ENCODE data around the gene C2orf92. TPM values are rescaled to one million over a fixed set of nuclear protein-coding genes. Genes with fewer than 3 reads are reported as not detected.
"Not testable (repeated sequence)": the region's sequence is repeated elsewhere in the genome, so short reads cannot be mapped to it uniquely, and the experiment has no call there.

The C2orf92 gene
- total RNA-seq, 1 experiment from 2014 or later: 5.9 TPM

GRCh38 chr2:97662386-97662894 is 7.1 kb upstream of the C2orf92 start:
- Histone ChIP-seq H2AFZ (ENCODE audit: low read length) (no peak overlapping the region), H3K4me1 (ENCODE audit: low read length) (peaks cover 21% of the 10 kb centered on the region), H3K9me3 (ENCODE audit: low read length) (no peaks in the 10 kb centered on the region), H3K4me3 (ENCODE audit: low read length) (peak overlapping the region; percentile 86), H3K79me2 (ENCODE audit: low read length) (peaks cover 31% of the 10 kb centered on the region), H3K27ac (ENCODE audit: low read length) (peak overlapping the region; percentile 65), H4K20me1 (ENCODE audit: insufficient read depth, low read depth, low read length) (no peaks in the 10 kb centered on the region), H3K36me3 (ENCODE audit: insufficient read depth, low read length) (no peaks in the 10 kb centered on the region), H3K27me3 (ENCODE audit: low read length) (no peaks in the 10 kb centered on the region), H3K9ac (ENCODE audit: low read length) (peak overlapping the region; percentile 80), H3K4me2 (ENCODE audit: low read depth, low read length, poor library complexity, severe bottlenecking) (peak overlapping the region; percentile 83), H3K9me2 (replicated peaks; ENCODE audit: insufficient read depth, low read length) (no peaks in the 10 kb centered on the region)
- DNase-seq: peak; percentile 74

DNA sequence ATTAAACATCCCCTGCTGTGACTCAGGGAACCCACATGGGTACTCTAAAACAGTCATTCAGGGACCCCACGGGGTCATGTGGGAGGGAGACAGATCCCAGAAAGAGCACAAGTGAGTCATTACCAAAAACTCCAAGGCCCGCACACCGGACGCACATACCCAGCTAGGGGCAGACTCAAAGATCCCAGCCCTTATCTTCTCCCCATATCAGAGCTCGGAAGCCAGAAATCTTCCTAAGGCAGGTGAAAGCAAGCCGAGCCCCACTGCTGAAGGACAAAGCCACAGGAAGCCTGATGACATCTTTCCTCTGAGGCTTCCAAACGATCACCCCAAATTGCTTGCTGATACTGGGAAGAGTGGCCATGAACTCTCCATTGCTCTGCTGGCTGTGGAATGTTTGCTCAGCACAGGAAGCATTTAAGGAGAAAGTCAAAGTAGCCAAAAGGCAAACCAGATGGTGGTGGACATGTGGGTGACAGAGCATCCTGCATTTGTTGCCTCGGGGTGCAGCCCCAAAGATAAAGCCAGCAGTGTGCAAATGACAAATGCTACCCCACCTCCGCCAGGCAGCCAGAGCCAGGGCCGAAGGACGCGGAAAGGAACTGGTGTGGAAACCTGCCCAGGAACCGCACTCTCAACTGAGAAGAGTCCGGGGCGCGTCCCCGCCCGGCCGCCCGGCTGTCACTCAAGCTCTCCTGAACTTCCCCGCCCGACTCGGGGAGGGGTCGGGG is 6.5 kb upstream of the C2orf92 start:
- no peaks in the 10 kb centered on the region for H3K36me3 ChIP-seq (ENCODE audit: insufficient read depth, low read length)
- 0 out of 2 replicates have a peak overlapping the region, but pooled peaks have one; percentile 19 for H2AFZ ChIP-seq (ENCODE audit: low read length)
- H3K9me2 ChIP-seq (replicated peaks; ENCODE audit: insufficient read depth, low read length): no peaks in the 10 kb centered on the region
- H3K9ac ChIP-seq (ENCODE audit: low read length): peak overlapping the region; percentile 80
- peaks cover 21% of the 10 kb centered on the region for H3K4me1 ChIP-seq (ENCODE audit: low read length)
- peak overlapping the region; percentile 65 for H3K27ac ChIP-seq (ENCODE audit: low read length)
- peak overlapping the region; percentile 83 for H3K4me2 ChIP-seq (ENCODE audit: low read depth, low read length, poor library complexity, severe bottlenecking)
- peaks cover 31% of the 10 kb centered on the region for H3K79me2 ChIP-seq (ENCODE audit: low read length)
- peak; percentile 88 for DNase-seq
- no peaks in the 10 kb centered on the region for H3K27me3 ChIP-seq (ENCODE audit: low read length)
- H4K20me1 ChIP-seq (ENCODE audit: insufficient read depth, low read depth, low read length): no peaks in the 10 kb centered on the region
- no peaks in the 10 kb centered on the region for H3K9me3 ChIP-seq (ENCODE audit: low read length)
- peak overlapping the region; percentile 86 for H3K4me3 ChIP-seq (ENCODE audit: low read length)

- Histone ChIP-seq H3K4me3 (ENCODE audit: low read length) (peak overlapping the region; percentile 86), H4K20me1 (ENCODE audit: insufficient read depth, low read depth, low read length) (no peaks in the 10 kb centered on the region)
- DNase-seq: no peak
Observed at GRCh38 chr2:97663626-97663961, 5.9 kb upstream of the C2orf92 start.

GRCh38 chr2:97663962-97664635 is 5.4 kb upstream of the C2orf92 start, which contains the start of gene ACTR1B:
TSS of gene ACTR1B (minus strand) at chr2:97664044. CDS start at chr2:97663890, 154 bp downstream.
- Histone ChIP-seq H3K4me3 (ENCODE audit: low read length) (peak within 1 kb of the TSS; percentile 86), H3K9me2 (replicated peaks; ENCODE audit: insufficient read depth, low read length) (no peaks in the 10 kb centered on the region), H3K27me3 (ENCODE audit: low read length) (no peaks in the 10 kb centered on the region), H3K4me1 (ENCODE audit: low read length) (peaks cover 21% of the 10 kb centered on the region), H3K9ac (ENCODE audit: low read length) (peak within 1 kb of the TSS; percentile 85), H3K27ac (ENCODE audit: low read length) (peak within 1 kb of the TSS; percentile 65), H4K20me1 (ENCODE audit: insufficient read depth, low read depth, low read length) (no peaks in the 10 kb centered on the region), H3K4me2 (ENCODE audit: low read depth, low read length, poor library complexity, severe bottlenecking) (peak within 1 kb of the TSS; percentile 83), H3K79me2 (ENCODE audit: low read length) (peaks cover 31% of the 10 kb centered on the region), H3K9me3 (ENCODE audit: low read length) (no peaks in the 10 kb centered on the region), H2AFZ (ENCODE audit: low read length) (peak within 1 kb of the TSS; percentile 96), H3K36me3 (ENCODE audit: insufficient read depth, low read length) (no peaks in the 10 kb centered on the region)
- DNase-seq: peak; percentile 99

More at GRCh38 chr2:97663626-97663961, 5.9 kb upstream of the C2orf92 start:
- Histone ChIP-seq H3K9ac (ENCODE audit: low read length) (peak overlapping the region; percentile 80), H3K4me1 (ENCODE audit: low read length) (peaks cover 21% of the 10 kb centered on the region), H3K9me3 (ENCODE audit: low read length) (no peaks in the 10 kb centered on the region), H3K36me3 (ENCODE audit: insufficient read depth, low read length) (no peaks in the 10 kb centered on the region), H3K27ac (ENCODE audit: low read length) (peak overlapping the region; percentile 65), H3K27me3 (ENCODE audit: low read length) (no peaks in the 10 kb centered on the region), H3K4me2 (ENCODE audit: low read depth, low read length, poor library complexity, severe bottlenecking) (peak overlapping the region; percentile 83), H3K9me2 (replicated peaks; ENCODE audit: insufficient read depth, low read length) (no peaks in the 10 kb centered on the region), H3K79me2 (ENCODE audit: low read length) (peaks cover 31% of the 10 kb centered on the region), H2AFZ (ENCODE audit: low read length) (0 out of 2 replicates have a peak overlapping the region, but pooled peaks have one; percentile 19)

DNA sequence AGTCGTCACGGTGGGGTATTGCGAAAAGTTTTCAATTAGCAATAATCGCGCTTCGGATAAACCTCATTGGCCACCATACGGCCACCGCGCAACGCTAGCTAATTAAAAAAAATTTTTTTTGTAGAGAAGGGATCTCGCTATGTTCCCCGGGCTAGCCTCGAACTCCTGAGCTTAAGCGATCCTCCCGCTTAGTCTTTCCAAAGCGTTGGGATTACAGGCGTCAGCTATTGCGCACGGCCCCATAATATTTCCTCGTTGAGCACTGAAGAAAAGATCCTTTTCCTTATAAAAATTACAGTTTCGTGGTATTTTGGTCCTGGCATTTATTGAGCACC is 4.9 kb upstream of the C2orf92 start:
- H3K9me2 ChIP-seq (replicated peaks; ENCODE audit: insufficient read depth, low read length): no peaks in the 10 kb centered on the region
- peaks cover 21% of the 10 kb centered on the region for H3K4me1 ChIP-seq (ENCODE audit: low read length)
- H3K9ac ChIP-seq (ENCODE audit: low read length): peak overlapping the region; percentile 85
- H3K4me3 ChIP-seq (ENCODE audit: low read length): peak overlapping the region; percentile 71
- peaks cover 31% of the 10 kb centered on the region for H3K79me2 ChIP-seq (ENCODE audit: low read length)
- H3K27me3 ChIP-seq (ENCODE audit: low read length): no peaks in the 10 kb centered on the region
- peak overlapping the region; percentile 55 for H3K27ac ChIP-seq (ENCODE audit: low read length)
- peak overlapping the region; percentile 81 for H3K4me2 ChIP-seq (ENCODE audit: low read depth, low read length, poor library complexity, severe bottlenecking)
- H3K36me3 ChIP-seq (ENCODE audit: insufficient read depth, low read length): no peaks in the 10 kb centered on the region
- peak overlapping the region; percentile 96 for H2AFZ ChIP-seq (ENCODE audit: low read length)
- no peaks in the 10 kb centered on the region for H4K20me1 ChIP-seq (ENCODE audit: insufficient read depth, low read depth, low read length)
- no peaks in the 10 kb centered on the region for H3K9me3 ChIP-seq (ENCODE audit: low read length)
- no peak for DNase-seq

DNA sequence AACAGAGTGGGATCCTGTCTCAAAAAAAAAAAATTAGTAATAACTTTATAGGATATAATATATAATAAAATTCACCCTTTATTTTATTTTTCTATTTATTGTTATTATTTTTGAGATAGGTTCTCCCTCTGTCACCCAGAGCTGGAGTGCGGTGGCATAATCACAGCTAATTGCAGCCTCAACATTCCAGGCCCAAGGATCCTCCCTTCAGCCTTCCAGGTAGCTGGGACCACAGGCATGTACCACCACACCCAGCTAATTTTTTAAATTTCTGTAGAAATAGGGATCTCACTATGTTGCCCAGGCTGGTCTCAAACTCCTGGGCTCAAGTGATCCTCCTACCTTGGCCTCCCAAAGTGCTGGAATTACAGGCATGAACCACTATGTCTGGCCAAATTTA is 958 bp downstream of the C2orf92 start:
- H3K9ac ChIP-seq (ENCODE audit: low read length): no peak overlapping the region
- no peaks in the 10 kb centered on the region for H3K27me3 ChIP-seq (ENCODE audit: low read length)
- H3K9me2 ChIP-seq (replicated peaks; ENCODE audit: insufficient read depth, low read length): no peaks in the 10 kb centered on the region

DNA sequence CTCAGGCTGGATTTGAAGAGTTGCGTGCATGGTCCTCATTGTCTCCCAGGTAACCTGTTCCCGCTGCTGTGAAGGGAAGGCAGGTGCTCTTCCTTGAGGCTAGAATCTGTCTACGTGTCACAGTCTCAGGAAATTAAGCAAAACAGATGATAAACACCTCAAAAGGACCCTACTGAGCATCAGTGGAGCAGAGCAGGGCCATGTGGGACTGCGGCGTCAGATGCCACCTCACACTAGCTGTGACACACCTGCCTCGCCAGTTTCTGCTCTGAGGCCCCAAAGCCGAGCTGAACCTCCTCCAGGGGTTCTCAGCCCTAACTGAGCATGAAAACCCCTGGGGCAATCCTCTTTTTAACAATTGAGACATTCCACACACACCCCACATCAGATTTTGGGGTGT is 2.0 kb downstream of the C2orf92 start:
- H3K27me3 ChIP-seq (ENCODE audit: low read length): no peaks in the 10 kb centered on the region
- no peaks in the 10 kb centered on the region for H3K9me3 ChIP-seq (ENCODE audit: low read length)
- no peak overlapping the region for H3K27ac ChIP-seq (ENCODE audit: low read length)
- H3K9me2 ChIP-seq (replicated peaks; ENCODE audit: insufficient read depth, low read length): no peaks in the 10 kb centered on the region
- H3K79me2 ChIP-seq (ENCODE audit: low read length): no peaks in the 10 kb centered on the region
- no peak overlapping the region for H2AFZ ChIP-seq (ENCODE audit: low read length)
- H3K4me1 ChIP-seq (ENCODE audit: low read length): peaks cover 10% of the 10 kb centered on the region
- no peak for DNase-seq
- no peak overlapping the region for H3K9ac ChIP-seq (ENCODE audit: low read length)
- no peaks in the 10 kb centered on the region for H3K36me3 ChIP-seq (ENCODE audit: insufficient read depth, low read length)
- H3K4me3 ChIP-seq (ENCODE audit: low read length): no peak overlapping the region
- no peaks in the 10 kb centered on the region for H4K20me1 ChIP-seq (ENCODE audit: insufficient read depth, low read depth, low read length)
- H3K4me2 ChIP-seq (ENCODE audit: low read depth, low read length, poor library complexity, severe bottlenecking): no peak overlapping the region

More for the DNA sequence above, 958 bp downstream of the C2orf92 start:
- Histone ChIP-seq H3K4me1 (ENCODE audit: low read length) (peaks cover 10% of the 10 kb centered on the region), H3K79me2 (ENCODE audit: low read length) (no peaks in the 10 kb centered on the region), H3K27ac (ENCODE audit: low read length) (no peak overlapping the region), H4K20me1 (ENCODE audit: insufficient read depth, low read depth, low read length) (no peaks in the 10 kb centered on the region), H3K36me3 (ENCODE audit: insufficient read depth, low read length) (no peaks in the 10 kb centered on the region), H3K4me3 (ENCODE audit: low read length) (no peak overlapping the region), H3K9me3 (ENCODE audit: low read length) (no peaks in the 10 kb centered on the region), H3K4me2 (ENCODE audit: low read depth, low read length, poor library complexity, severe bottlenecking) (no peak overlapping the region), H2AFZ (ENCODE audit: low read length) (no peak overlapping the region)
- DNase-seq: no peak

GRCh38 chr2:97672606-97673140 is 3.2 kb downstream of the C2orf92 start:
- H3K27ac ChIP-seq (ENCODE audit: low read length); H3K79me2 ChIP-seq (ENCODE audit: low read length); H3K36me3 ChIP-seq (ENCODE audit: insufficient read depth, low read length); DNase-seq; H3K9ac ChIP-seq (ENCODE audit: low read length); H3K4me2 ChIP-seq (ENCODE audit: low read depth, low read length, poor library complexity, severe bottlenecking); H3K27me3 ChIP-seq (ENCODE audit: low read length); H2AFZ ChIP-seq (ENCODE audit: low read length); H3K9me2 ChIP-seq (replicated peaks; ENCODE audit: insufficient read depth, low read length); H4K20me1 ChIP-seq (ENCODE audit: insufficient read depth, low read depth, low read length); H3K4me3 ChIP-seq (ENCODE audit: low read length); H3K9me3 ChIP-seq (ENCODE audit: low read length): not testable (repeated sequence)
- peaks cover 10% of the 10 kb centered on the region for H3K4me1 ChIP-seq (ENCODE audit: low read length)

Data from Karpas-422 (cell line).